GM12865 (cell line): ENCODE measurements around the gene CCNL2.
"Not testable (repeated sequence)": the region's sequence is repeated elsewhere in the genome, so short reads cannot be mapped to it uniquely, and the experiment has no call there.

Experiments used
- DNase-seq: peaks from one replicate; pipeline ENCODE4 v3.0.0; 2010; ENCODE audit warnings: low read depth
- H3K4me3 ChIP-seq: 2 replicates; pipeline ENCODE4 v1.5.1; 2011; ENCODE audit warnings: mild to moderate bottlenecking, low read depth, low read length, control low read depth
- CTCF ChIP-seq: IDR thresholded peaks from 2 replicates; pipeline ENCODE4 v1.5.1; 2011; ENCODE audit warnings: low read length, control low read depth, low read depth, inconsistent platforms; ENCODE audit not compliant: insufficient read depth; ENCODE audit errors: missing control alignments

CCNL2 gene

DNA sequence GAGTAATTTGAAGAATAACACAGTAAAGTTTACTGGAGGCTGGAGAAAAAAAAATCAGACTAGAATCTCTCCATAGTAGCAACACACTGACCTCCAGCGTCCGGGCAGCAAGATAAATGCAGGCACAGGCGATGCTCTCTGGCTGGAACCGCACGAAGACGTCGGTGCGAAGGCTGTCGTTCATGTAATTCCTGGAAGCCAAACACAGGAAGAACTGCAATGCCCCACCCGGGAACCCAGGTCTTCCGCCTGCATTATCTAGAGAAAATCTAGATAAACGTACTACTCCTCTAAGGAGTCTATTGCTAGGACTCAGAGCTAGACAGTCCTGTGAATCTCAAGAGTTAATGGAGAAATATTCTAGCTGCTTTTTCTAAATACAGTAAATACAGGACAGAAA, 8.5 kb downstream of the CCNL2 start:
- no peak for TF ChIP-seq CTCF
- H3K4me3 ChIP-seq, result no peak overlapping the region
- DNase-seq, result no peak

DNA sequence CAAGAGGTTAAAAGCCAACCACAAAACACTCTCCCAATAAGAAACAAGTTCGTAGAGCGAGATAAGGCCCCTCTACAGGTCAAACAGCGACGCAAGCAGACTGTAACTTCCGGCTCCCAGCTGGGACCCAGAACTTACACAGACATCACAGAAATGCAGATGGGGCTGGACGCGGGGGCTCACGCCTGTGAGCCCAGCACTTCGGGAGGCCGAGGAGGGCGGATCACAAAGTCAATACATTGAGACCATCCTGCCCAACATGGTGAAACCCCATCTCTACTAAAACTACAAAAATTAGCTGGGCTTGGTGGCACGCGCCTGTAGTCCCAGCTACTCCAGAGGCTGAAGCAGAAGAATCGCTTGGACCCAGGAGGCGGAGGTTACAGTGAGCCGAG, 11.1 kb downstream of the CCNL2 start:
- no peak for DNase-seq

DNA sequence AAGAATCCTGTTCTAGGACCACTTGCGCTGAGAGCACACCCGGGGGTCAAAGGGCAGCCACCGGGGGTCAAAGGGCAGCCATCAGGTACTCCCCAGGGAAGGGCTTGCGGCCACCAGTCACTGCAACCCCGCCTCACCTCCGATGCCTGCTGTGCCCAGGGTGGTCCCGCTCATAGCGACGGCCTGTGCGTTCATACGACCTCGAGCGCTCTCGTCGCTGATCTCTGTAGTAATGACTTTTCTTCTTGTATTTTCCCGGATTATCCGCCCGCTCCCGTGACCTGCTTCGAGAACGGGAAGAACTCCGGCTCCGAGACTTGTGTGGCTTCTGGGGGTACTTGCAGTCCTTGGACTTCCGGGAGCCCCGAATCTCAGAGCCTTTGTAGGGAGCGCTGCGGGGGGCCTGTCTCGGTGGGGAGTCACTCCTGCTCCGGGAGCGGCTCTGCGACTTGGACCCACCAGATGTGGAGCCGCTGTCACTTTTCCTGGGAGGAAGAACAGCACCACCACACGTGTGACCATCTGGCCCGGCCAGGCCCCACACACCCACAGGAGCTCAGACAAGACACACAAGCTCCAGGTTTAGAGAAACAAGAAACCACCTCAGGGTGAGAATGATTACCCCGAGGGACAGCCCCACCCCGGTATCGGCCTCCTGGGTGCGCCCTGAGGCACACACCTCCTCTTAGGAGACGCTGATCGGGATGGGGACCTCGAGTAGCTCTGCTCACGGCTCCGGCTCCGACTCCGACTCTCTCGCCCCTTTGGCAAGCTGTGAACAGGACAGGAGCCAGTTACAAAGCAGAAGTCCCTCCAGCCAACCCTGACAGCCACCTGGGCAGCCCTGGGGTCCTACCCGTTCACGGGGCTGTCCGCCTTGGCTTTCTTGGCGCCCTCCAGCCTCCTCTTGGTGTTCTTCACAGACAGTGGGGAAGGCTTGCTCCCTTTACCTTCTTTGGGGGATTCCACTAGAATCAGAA, 11.7 kb downstream of the CCNL2 start:
- H3K4me3 ChIP-seq, result no peak overlapping the region
- no peak for DNase-seq
- TF ChIP-seq CTCF, result no peak

More for the DNA sequence above, 11.1 kb downstream of the CCNL2 start:
- H3K4me3 ChIP-seq, result no peak overlapping the region
- TF ChIP-seq CTCF, result no peak

DNA sequence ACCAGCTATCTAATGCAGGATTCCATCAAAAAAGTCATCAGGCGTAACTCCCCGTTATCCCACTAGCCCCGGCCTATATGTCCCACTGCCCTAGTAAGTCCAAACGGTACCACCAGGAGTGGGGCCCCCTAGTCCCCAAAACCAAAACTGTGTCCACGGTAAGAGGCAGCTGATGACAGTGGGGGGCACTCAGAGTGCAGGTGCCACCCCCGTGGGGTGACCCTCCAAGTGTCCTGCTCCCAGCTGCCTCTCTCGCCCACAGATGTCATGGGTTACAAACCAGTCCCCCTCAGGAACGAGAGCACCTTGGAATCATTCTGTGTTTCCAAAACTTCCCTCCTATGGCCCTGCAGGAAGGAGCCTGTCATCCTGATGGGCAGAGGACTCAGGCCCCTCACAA, 13.2 kb downstream of the CCNL2 start:
- DNase-seq, result no peak
- H3K4me3 ChIP-seq, result no peak overlapping the region
- TF ChIP-seq CTCF, result no peak

- not testable (repeated sequence) for DNase-seq, H3K4me3 ChIP-seq
Measured at GRCh38 chr1:1385339-1385738, 13.8 kb downstream of the CCNL2 start.

DNA sequence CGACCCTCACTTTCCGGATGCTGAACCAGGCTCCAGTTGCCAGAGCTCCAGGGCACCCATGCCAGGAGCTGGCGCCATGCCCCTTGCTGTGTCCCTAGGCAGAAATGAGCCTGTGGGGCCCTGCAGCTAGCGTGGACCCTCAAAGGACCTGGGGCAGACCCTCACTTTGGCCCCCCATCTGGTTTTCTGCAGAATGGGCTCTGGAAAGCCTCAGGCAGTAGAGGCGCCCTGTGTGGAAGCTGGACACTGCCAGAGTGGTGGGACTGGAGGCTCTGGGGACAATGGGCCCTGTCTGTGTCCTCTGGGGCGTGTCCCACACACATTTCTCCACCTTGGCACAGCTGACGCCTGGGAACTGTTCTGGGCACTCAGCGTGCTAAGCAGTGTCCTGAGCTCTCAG, 17.8 kb downstream of the CCNL2 start:
- no peak overlapping the region for H3K4me3 ChIP-seq
- TF ChIP-seq CTCF, result no peak
- no peak for DNase-seq

DNA sequence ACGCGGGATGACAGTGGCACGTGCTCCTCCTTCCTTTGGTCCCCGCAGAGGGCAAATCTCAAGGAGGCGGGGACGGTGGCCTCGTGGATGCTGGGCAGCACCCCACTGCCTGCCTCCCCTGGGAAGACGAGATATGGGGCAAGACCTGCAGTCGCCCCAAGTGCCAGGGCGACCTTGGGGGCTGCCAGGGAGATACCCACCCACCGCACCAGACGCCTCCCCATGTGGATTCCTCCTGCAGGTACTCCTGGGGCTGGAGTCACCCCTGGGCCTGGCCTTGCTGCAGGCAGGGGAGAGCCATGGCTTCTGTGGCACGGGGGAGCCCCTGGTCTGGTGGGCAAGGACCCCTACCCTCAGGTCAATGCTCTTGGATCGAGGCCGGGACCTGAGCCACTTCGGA, 18.3 kb downstream of the CCNL2 start:
- H3K4me3 ChIP-seq, result no peak overlapping the region
- DNase-seq, result no peak
- TF ChIP-seq CTCF, result no peak
